Ovary (tissue), 9 donors: ENCODE data around the gene P3H2. TPM values are rescaled to one million over a fixed set of nuclear protein-coding genes. Genes with fewer than 3 reads are reported as not detected.

Experiments
- DNase-seq, 5 donors: peaks; one replicate each; pipeline ENCODE4 v3.0.0-alpha.2; 2019 to 2020
- H3K27ac ChIP-seq, 2 donors: fragments of 200-600 bp; one replicate each; pipeline versions ENCODE4 v1.5.1 to v1.8.0; 2019 to 2022
- H3K27me3 ChIP-seq: fragments of 200-600 bp; one replicate; pipeline ENCODE4 v1.8.0; 2022
- H3K36me3 ChIP-seq: fragments of 200-600 bp; sonication (generic); one replicate; pipeline ENCODE4 v1.5.1; 2019
- H3K4me1 ChIP-seq: one replicate; pipeline ENCODE4 v1.8.1; 2013; ENCODE audit warnings: mild to moderate bottlenecking, moderate library complexity; ENCODE audit not compliant: insufficient read depth
- H3K4me3 ChIP-seq: fragments of 200-600 bp; sonication (generic); one replicate; pipeline ENCODE4 v1.5.1; 2017
- H3K9me3 ChIP-seq, 2 donors: fragments of 200-600 bp in 1 of 2; sonication (generic) in 1 of 2; one replicate each; pipeline versions ENCODE4 v1.5.1 to v1.8.1; 2013 to 2019; ENCODE audit warnings: mild to moderate bottlenecking in 1 of 2, moderate library complexity in 1 of 2
- EP300 ChIP-seq: sonication (generic); formaldehyde crosslinking; IDR thresholded peaks from one replicate; pipeline ENCODE4 v1.6.1; 2017; ENCODE audit warnings: antibody characterized with exemption
- POLR2A ChIP-seq: fragments of 450-650 bp; IDR thresholded peaks from one replicate; pipeline ENCODE4 v1.6.1; 2017; ENCODE audit warnings: antibody characterized with exemption, mild to moderate bottlenecking, moderate library complexity
- WGBS, 3 donors: extraction: QIAGEN DNeasy Blood & Tissue Kit in 1 of 3; methylation state at CpG; one replicate each; pipeline versions ENCODE4 v1.1.5 to v1.1.7; 2013 to 2017; 5-methylcytosine and 5-hydroxymethylcytosine counted together
- intact Hi-C, 4 donors: fragments of 100-400 bp; cut with DNase I; formaldehyde crosslinking; loops; one replicate each; pipeline versions ENCODE4 v1.11.0 to v1.15.1; 2022 to 2023
- polyA plus RNA-seq, 2 donors: library from polyadenylated mRNA; stranded (reverse); fragments of 200-250 nt in 1 of 2; fragments of 350-450 nt in 1 of 2; fragmentation: Illumina TruSeq in 1 of 2; extraction: RNeasy Lipid Tissue Mini Kit (QIAGEN cat#74804) in 1 of 2; gene quantifications; one replicate each; pipeline ENCODE4 v1.2.3, GENCODE V29; 2013 to 2014
- total RNA-seq, 7 donors: library from RNA; depleted of rRNA in 2 of 7; stranded (reverse); fragments of >200 nt in 2 of 7; fragmentation: NEBNext Ultra II Directional in 3 of 7; extraction: Animal tissue kit (Norgen Biotek cat#: 25700) in 3 of 7; gene quantifications; one replicate each; pipeline versions ENCODE4 v1.1.0 to v1.2.4, GENCODE V29; 2016 to 2023
- TF ChIP-seq, protein P1 (sequence below), 3 donors: fragments of 450-650 bp in 2 of 3; fragments of 200-600 bp in 1 of 3; IDR thresholded peaks; one replicate each; pipeline versions ENCODE4 v1.5.1 to v1.8.0; 2016 to 2022; ENCODE audit warnings: antibody characterized with exemption in 3 of 3, mild to moderate bottlenecking in 1 of 3
- donor health status: DM: no; HTN: no; CAD: no; lungs with moderate emphysema.
- donor health status: DM: no; HTN: no; CAD: no.
- donor health status: Bipolar disorder and iron deficiency.
- donor health status: DM: yes; HTN: yes; CAD: no.
- donor health status: DM: no; HTN: no; CAD: no.
- donor health status: DM: yes; HTN: yes; CAD: no.

Gene P3H2
- total and polyA plus RNA-seq, 9 donors: 10.6 to 359 (median 22.8) TPM

GRCh38 chr3:189978753-189979152, 141.9 kb downstream of the P3H2 start:
- no peak for DNase-seq

GRCh38 chr3:189977174-189977573, 143.5 kb downstream of the P3H2 start:
- intact Hi-C loops: loop anchor here in 1 of 4 donors (10.0 kb wide), 1 partner anchor 148 kb away; the partner anchor contains the start of gene P3H2
- H3K36me3 ChIP-seq: no peaks in the 10 kb centered on the region
- 94 to 95% (median 94%) methylated on average over 5 of the region's 5 CpGs for WGBS, 3 donors

More at GRCh38 chr3:189978753-189979152, 141.9 kb downstream of the P3H2 start:
- no peak for TF ChIP-seq POLR2A
- no peak for TF ChIP-seq EP300
- TF ChIP-seq, protein P1, sequence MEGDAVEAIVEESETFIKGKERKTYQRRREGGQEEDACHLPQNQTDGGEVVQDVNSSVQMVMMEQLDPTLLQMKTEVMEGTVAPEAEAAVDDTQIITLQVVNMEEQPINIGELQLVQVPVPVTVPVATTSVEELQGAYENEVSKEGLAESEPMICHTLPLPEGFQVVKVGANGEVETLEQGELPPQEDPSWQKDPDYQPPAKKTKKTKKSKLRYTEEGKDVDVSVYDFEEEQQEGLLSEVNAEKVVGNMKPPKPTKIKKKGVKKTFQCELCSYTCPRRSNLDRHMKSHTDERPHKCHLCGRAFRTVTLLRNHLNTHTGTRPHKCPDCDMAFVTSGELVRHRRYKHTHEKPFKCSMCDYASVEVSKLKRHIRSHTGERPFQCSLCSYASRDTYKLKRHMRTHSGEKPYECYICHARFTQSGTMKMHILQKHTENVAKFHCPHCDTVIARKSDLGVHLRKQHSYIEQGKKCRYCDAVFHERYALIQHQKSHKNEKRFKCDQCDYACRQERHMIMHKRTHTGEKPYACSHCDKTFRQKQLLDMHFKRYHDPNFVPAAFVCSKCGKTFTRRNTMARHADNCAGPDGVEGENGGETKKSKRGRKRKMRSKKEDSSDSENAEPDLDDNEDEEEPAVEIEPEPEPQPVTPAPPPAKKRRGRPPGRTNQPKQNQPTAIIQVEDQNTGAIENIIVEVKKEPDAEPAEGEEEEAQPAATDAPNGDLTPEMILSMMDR (IDR thresholded peaks at IDR 0.05): no peak
- intact Hi-C loops: loop anchor here in 1 of 4 donors (10.0 kb wide), 1 partner anchor 146 kb away; the partner anchor contains the start of gene P3H2
- no peak overlapping the region for H3K27ac ChIP-seq
- H3K36me3 ChIP-seq: no peaks in the 10 kb centered on the region
- H3K9me3 ChIP-seq: no peaks in the 10 kb centered on the region
- H3K4me3 ChIP-seq: no peak overlapping the region
- H3K4me1 ChIP-seq: peaks cover 13% of the 10 kb centered on the region
- WGBS, 3 donors: 66 to 73% (median 67%) methylated on average over 3 of the region's 3 CpGs
- no peaks in the 10 kb centered on the region for H3K27me3 ChIP-seq

GRCh38 chr3:189975391-189975990, 145.2 kb downstream of the P3H2 start:
- intact Hi-C loops: loop anchor here in 1 of 4 donors (10.0 kb wide), 1 partner anchor 149 kb away; the partner anchor contains the start of gene P3H2
- WGBS, 3 donors: 23 to 36% (median 34%) methylated on average over 4 of the region's 4 CpGs
- H3K27me3 ChIP-seq: no peaks in the 10 kb centered on the region
- H3K4me1 ChIP-seq: peaks cover 3% of the 10 kb centered on the region
- no peaks in the 10 kb centered on the region for H3K36me3 ChIP-seq
- DNase-seq: no peak
- no peak for TF ChIP-seq EP300
- TF ChIP-seq, protein P1 (IDR thresholded peaks at IDR 0.05): no peak
- TF ChIP-seq POLR2A: no peak
- H3K4me3 ChIP-seq: no peak overlapping the region
- H3K9me3 ChIP-seq: no peaks in the 10 kb centered on the region
- no peak overlapping the region for H3K27ac ChIP-seq

More at GRCh38 chr3:189977174-189977573, 143.5 kb downstream of the P3H2 start:
- Histone ChIP-seq H3K9me3 (no peaks in the 10 kb centered on the region), H3K27ac (no peak overlapping the region), H3K27me3 (no peaks in the 10 kb centered on the region), H3K4me1 (peaks cover 10% of the 10 kb centered on the region), H3K4me3 (no peak overlapping the region)
- TF ChIP-seq, protein P1 (IDR thresholded peaks at IDR 0.05): no peak
- TF ChIP-seq POLR2A (no peak), EP300 (no peak)
- DNase-seq: no peak

- Histone ChIP-seq H3K4me3 (no peak overlapping the region), H3K36me3 (no peaks in the 10 kb centered on the region), H3K9me3 (no peaks in the 10 kb centered on the region), H3K27ac (no peak overlapping the region), H3K4me1 (peaks cover 3% of the 10 kb centered on the region), H3K27me3 (no peaks in the 10 kb centered on the region)
- TF ChIP-seq EP300: no peak
- TF ChIP-seq, protein P1 (IDR thresholded peaks at IDR 0.05): no peak
- intact Hi-C loops: loop anchor here in 1 of 4 donors (10.0 kb wide), 1 partner anchor 150 kb away; the partner anchor contains the start of gene P3H2
- no peak for DNase-seq
- 79 to 92% (median 90%) methylated on average over 12 of the region's 12 CpGs for WGBS, 3 donors
These were observed 146.3 kb downstream of the P3H2 start for GRCh38 chr3:189974359-189974758.
